Pancreas (tissue), 10 donors: ENCODE data around the gene CST9L. TPM values are rescaled to one million over a fixed set of nuclear protein-coding genes. Genes with fewer than 3 reads are reported as not detected.

Experiments
- ATAC-seq, 4 donors: fragments of 200-7000 bp; cut with Tn5 transposase; one replicate each; pipeline versions ENCODE4 v1.8.0 to v1.9.1; 2020; ENCODE audit warnings: mild to moderate bottlenecking in 4 of 4, moderate library complexity in 4 of 4
- DNase-seq, 6 donors: peaks; one replicate each; pipeline ENCODE4 v3.0.0-alpha.2; 2020
- FAIRE-seq: peaks from 2 replicates; lab custom pipeline; 2012; peaks lifted over from hg19 to GRCh38; lab: Jason Lieb, UNC
- H3K27ac ChIP-seq, 4 donors: fragments of 200-600 bp; sonication (generic); 1 replicate in 3 of 4; 2 replicates in 1 of 4; pipeline versions ENCODE4 v1.5.0 to v1.8.0; 2020
- H3K27me3 ChIP-seq, 4 donors: fragments of 200-600 bp; one replicate each; pipeline ENCODE4 v1.8.0; 2021
- H3K36me3 ChIP-seq, 3 donors: fragments of 200-600 bp; sonication (generic) in 1 of 3; one replicate each; pipeline versions ENCODE4 v1.5.0 to v1.8.0; 2020 to 2021
- H3K4me1 ChIP-seq, 3 donors: fragments of 200-600 bp; one replicate each; pipeline ENCODE4 v1.8.0; 2021
- H3K4me3 ChIP-seq, 4 donors: fragments of 200-600 bp; sonication (generic) in 2 of 4; one replicate each; pipeline versions ENCODE4 v1.5.0 to v1.8.0; 2020 to 2021
- H3K9me3 ChIP-seq, 4 donors: fragments of 200-600 bp; one replicate each; pipeline ENCODE4 v1.8.0; 2021
- WGBS, 2 donors: extraction: QIAGEN DNeasy Blood & Tissue Kit; methylation state at CpG; one replicate each; pipeline ENCODE4 v1.1.7; 2013; 5-methylcytosine and 5-hydroxymethylcytosine counted together
- intact Hi-C, 3 donors: fragments of 100-400 bp; cut with DNase I; formaldehyde crosslinking; loops; one replicate each; pipeline versions ENCODE4 v1.11.1 to v1.14.2; 2022
- polyA plus RNA-seq, 2 donors: library from polyadenylated mRNA; stranded (reverse); fragments of 200-250 nt; gene quantifications; one replicate each; pipeline ENCODE4 v1.2.3, GENCODE V29; 2013
- total RNA-seq, 6 donors: library from RNA; stranded (reverse); fragmentation: NEBNext Ultra II Directional in 4 of 6; extraction: Animal tissue kit (Norgen Biotek cat#: 25700) in 4 of 6; gene quantifications; one replicate each; pipeline versions ENCODE4 v1.2.1 to v1.2.4, GENCODE V29; 2021 to 2023
- TF ChIP-seq, protein P1 (sequence below), 4 donors: fragments of 200-600 bp; sonication (generic) in 3 of 4; IDR thresholded peaks; one replicate each; pipeline versions ENCODE4 v1.5.0 to v1.8.0; 2021; ENCODE audit warnings: antibody characterized with exemption in 4 of 4
- donor health status: healthy with polysubstance abuse.
- donor health status: DM: no; HTN: no; CAD: no; lungs with moderate emphysema.
- donor health status: DM: no; HTN: no; CAD: no.
- donor health status: control.
- donor health status: control.
- donor health status: Bipolar disorder and iron deficiency.
- donor health status: DM: yes; HTN: yes; CAD: no.
- donor health status: DM: no; HTN: no; CAD: no.
- donor health status: DM: no; HTN: no; CAD: no.
- donor health status: DM: yes; HTN: yes; CAD: no.

The CST9L gene
- total and polyA plus RNA-seq, 8 donors: not detected

DNA sequence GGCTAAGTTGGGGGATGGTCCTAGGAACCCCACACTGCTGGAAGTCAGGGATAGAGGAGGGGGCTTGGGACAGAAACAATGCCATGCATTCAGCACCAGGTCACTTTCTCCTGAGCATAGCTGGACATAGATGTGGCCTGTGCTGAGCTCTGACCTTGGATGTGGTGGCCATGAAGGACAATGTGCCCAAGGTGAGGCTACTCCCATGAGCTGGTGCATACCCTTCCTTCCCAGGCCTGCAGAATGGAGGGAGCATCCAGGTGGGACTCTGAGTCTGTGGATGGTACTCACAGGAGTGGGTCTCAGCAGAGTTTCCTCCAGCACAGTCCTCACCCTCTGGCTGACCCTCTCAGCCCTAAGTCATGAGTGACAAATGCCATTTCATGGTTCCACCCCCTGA lies 16.9 kb downstream of the CST9L start:
- H3K27me3 ChIP-seq: no peaks in the 10 kb centered on the region
- no peaks in the 10 kb centered on the region for H3K9me3 ChIP-seq
- TF ChIP-seq, protein P1, sequence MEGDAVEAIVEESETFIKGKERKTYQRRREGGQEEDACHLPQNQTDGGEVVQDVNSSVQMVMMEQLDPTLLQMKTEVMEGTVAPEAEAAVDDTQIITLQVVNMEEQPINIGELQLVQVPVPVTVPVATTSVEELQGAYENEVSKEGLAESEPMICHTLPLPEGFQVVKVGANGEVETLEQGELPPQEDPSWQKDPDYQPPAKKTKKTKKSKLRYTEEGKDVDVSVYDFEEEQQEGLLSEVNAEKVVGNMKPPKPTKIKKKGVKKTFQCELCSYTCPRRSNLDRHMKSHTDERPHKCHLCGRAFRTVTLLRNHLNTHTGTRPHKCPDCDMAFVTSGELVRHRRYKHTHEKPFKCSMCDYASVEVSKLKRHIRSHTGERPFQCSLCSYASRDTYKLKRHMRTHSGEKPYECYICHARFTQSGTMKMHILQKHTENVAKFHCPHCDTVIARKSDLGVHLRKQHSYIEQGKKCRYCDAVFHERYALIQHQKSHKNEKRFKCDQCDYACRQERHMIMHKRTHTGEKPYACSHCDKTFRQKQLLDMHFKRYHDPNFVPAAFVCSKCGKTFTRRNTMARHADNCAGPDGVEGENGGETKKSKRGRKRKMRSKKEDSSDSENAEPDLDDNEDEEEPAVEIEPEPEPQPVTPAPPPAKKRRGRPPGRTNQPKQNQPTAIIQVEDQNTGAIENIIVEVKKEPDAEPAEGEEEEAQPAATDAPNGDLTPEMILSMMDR (IDR thresholded peaks at IDR 0.05): no peak
- intact Hi-C loops: no loop called here
- H3K36me3 ChIP-seq: no peaks in the 10 kb centered on the region
- no peak overlapping the region for H3K4me3 ChIP-seq
- H3K27ac ChIP-seq: no peak overlapping the region
- ATAC-seq: no peak
- no peak for FAIRE-seq
- DNase-seq: no peak
- H3K4me1 ChIP-seq: no peaks in the 10 kb centered on the region

DNA sequence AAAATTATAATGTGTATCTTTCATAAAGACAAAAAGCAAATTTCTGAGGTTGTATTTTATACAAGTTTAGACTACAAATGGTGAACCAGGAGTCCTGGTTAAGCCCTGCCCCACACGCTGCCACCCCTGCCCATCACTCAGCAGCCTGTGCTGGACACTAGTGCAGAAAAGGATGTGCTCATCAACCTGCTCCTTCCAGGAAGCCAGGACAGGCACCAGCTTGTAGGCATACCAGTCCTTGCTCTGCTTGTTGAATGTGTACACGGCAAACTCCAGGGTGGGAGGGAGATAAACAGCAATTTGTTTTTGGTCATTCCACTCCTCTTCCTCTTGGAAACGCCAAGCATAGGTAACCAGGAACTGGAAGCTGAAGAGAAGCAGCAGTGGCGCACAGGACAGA lies 18.1 kb downstream of the CST9L start:
- ATAC-seq (no peak), DNase-seq (no peak), FAIRE-seq (no peak)
- Histone ChIP-seq H3K4me1 (no peaks in the 10 kb centered on the region), H3K9me3 (no peaks in the 10 kb centered on the region), H3K4me3 (no peak overlapping the region), H3K27me3 (no peaks in the 10 kb centered on the region), H3K36me3 (no peaks in the 10 kb centered on the region), H3K27ac (no peak overlapping the region)
- intact Hi-C loops: no loop called here
- TF ChIP-seq, protein P1 (IDR thresholded peaks at IDR 0.05): no peak
- 43 to 53% methylated on average over 4 of the region's 4 CpGs for WGBS, 2 donors

DNA sequence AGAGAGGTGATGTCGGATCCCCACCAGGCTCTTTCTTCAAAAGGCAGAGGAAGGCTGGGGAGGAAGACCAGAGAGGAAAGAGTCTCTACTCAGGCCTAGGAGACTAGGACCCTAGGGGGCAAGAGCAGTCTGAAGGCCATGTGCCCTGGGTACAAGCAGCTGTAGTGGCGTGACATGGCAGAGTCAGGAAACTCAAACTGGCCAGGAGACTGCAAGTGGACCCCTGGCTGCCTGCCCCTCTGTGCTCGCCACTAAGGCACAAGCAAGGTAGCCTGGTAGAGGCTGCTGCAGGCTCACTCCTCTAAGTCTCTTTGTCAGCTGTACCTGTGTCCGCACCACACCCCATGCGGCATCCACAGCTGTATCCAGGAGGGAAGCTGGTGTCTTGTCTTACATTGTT lies 19.9 kb downstream of the CST9L start:
- no peaks in the 10 kb centered on the region for H3K27me3 ChIP-seq
- no peak for FAIRE-seq
- no peak overlapping the region for H3K27ac ChIP-seq
- TF ChIP-seq, protein P1 (IDR thresholded peaks at IDR 0.05): no peak
- DNase-seq: no peak
- H3K4me3 ChIP-seq: no peak overlapping the region
- 53% methylated on average over 5 of the region's 5 CpGs for WGBS, 2 donors
- no peaks in the 10 kb centered on the region for H3K4me1 ChIP-seq
- H3K9me3 ChIP-seq: no peaks in the 10 kb centered on the region
- no peak for ATAC-seq
- intact Hi-C loops: no loop called here
- H3K36me3 ChIP-seq: no peaks in the 10 kb centered on the region

DNA sequence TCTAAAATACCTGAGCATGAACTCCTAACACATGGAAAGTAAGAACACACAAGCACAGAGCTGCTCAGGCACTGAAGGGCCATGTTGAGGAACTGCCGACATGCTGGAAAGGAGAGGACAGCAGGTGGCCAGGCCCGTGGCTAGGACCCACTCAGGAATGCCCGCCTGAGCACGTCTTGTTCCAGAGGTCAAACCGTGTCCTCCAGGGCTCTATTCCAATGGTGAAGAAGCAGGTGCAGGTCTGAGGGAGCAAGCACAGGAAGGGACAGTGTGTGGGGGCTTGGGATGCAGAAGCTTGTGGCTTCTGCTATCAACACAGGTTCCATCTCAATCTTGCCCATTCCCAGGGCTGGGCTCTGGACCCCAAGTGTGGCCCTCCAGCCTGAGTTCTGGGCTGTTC lies 20.7 kb downstream of the CST9L start:
- FAIRE-seq (no peak), DNase-seq (no peak), ATAC-seq (no peak)
- H3K27ac ChIP-seq: no peak overlapping the region
- no peaks in the 10 kb centered on the region for H3K9me3 ChIP-seq
- no peaks in the 10 kb centered on the region for H3K36me3 ChIP-seq
- no peak overlapping the region for H3K4me3 ChIP-seq
- H3K4me1 ChIP-seq: no peaks in the 10 kb centered on the region
- H3K27me3 ChIP-seq: no peaks in the 10 kb centered on the region
- TF ChIP-seq, protein P1 (IDR thresholded peaks at IDR 0.05): no peak
- 57 to 79% methylated on average over 5 of the region's 5 CpGs for WGBS, 2 donors
- intact Hi-C loops: no loop called here

DNA sequence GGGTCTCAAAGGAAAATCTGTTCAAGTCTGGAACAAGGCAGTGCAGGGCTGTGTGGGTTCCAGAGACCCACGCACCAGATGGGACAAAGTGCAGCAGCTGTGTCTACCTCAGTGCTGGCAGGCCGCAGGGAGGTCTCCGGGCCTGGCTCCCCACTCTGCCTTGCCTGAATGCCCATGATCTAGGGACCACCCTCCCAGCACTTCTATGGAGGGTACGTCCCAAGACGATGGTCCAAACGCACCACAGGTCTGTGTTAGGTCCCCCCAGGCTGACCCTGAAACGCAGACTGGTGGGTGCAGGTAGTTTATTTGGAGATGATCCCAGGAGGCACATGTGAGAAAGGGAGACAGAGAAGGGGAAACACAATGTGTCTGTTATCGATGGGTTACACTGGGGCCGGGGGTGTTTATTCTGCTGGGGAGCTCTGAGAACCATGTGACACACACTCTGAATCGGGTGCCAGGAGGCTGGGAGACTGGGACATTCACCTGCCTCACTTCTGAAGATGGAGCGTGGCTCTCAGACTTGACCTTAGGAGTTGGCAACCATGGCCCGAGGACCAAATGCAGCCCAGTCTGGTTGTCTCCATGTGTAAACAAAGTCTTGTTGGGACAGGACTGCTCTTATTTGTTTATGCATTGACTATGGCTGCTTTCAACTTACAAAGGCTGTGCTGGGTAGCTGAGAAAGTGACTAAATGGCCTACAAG lies 21.7 kb downstream of the CST9L start:
- DNase-seq (no peak), FAIRE-seq (no peak), ATAC-seq (no peak)
- Histone ChIP-seq H3K4me3 (no peak overlapping the region), H3K4me1 (no peaks in the 10 kb centered on the region), H3K27me3 (no peaks in the 10 kb centered on the region), H3K27ac (no peak overlapping the region), H3K9me3 (no peaks in the 10 kb centered on the region), H3K36me3 (no peaks in the 10 kb centered on the region)
- 56 to 68% methylated on average over 12 of the region's 12 CpGs for WGBS, 2 donors
- intact Hi-C loops: no loop called here
- TF ChIP-seq, protein P1 (IDR thresholded peaks at IDR 0.05): no peak
